Naive thymus-derived CD4-positive, alpha-beta T cell (primary cell): ENCODE results near the gene EXOC6. TPM values are rescaled to one million over a fixed set of nuclear protein-coding genes. Genes with fewer than 3 reads are reported as not detected.

Experiments used
- ATAC-seq: fragments of 150-1000 bp; cut with Tn5 transposase; 2 replicates; pipeline ENCODE4 v1.10.0; 2021; ENCODE audit warnings: mild to moderate bottlenecking, moderate library complexity
- CTCF ChIA-PET: fragments of 350-600 bp; sonication (Branson Sonifier 250); formaldehyde crosslinking; loops from one replicate; lab custom pipeline; 2021; ENCODE audit warnings: antibody characterized with exemption; lab: Charles Lee
- POLR2A ChIA-PET: fragments of 350-600 bp; sonication (Branson Sonifier 250); formaldehyde crosslinking; loops from one replicate; lab custom pipeline; 2021; ENCODE audit warnings: antibody characterized with exemption, inconsistent platforms; lab: Charles Lee
- DNase-seq, 9 donors: peaks; one replicate each; pipeline versions ENCODE4 v3.0.0 to v3.0.0-alpha.2; 2020 to 2022; ENCODE audit warnings: mixed read lengths in 1 of 9
- H3K27ac ChIP-seq: one replicate; pipeline ENCODE4 v1.7.0; 2013; ENCODE audit warnings: mild to moderate bottlenecking, low read depth, low read length, moderate library complexity
- H3K27me3 ChIP-seq, 2 donors: one replicate each; pipeline ENCODE4 v1.7.0; 2013; ENCODE audit warnings: low read length in 2 of 2, mild to moderate bottlenecking in 2 of 2, moderate library complexity in 2 of 2; ENCODE audit not compliant: control insufficient read depth in 2 of 2, insufficient read depth in 2 of 2
- H3K36me3 ChIP-seq, 3 experiments: 1 replicate in 2 of 3; 2 replicates in 1 of 3; pipeline ENCODE4 v1.7.0; 2013; ENCODE audit warnings: low read length in 3 of 3, mild to moderate bottlenecking in 3 of 3, moderate library complexity in 1 of 3; ENCODE audit not compliant: insufficient read depth in 3 of 3, control insufficient read depth in 2 of 3
- H3K4me1 ChIP-seq, 2 donors: one replicate each; pipeline ENCODE4 v1.7.0; 2013; ENCODE audit warnings: low read length in 2 of 2, mild to moderate bottlenecking in 2 of 2, moderate library complexity in 1 of 2; ENCODE audit not compliant: control insufficient read depth in 2 of 2, insufficient read depth in 2 of 2
- H3K4me3 ChIP-seq: 2 replicates; pipeline ENCODE4 v1.7.0; 2013; ENCODE audit warnings: mild to moderate bottlenecking, low read length
- H3K9me3 ChIP-seq, 3 experiments: 1 replicate in 2 of 3; 2 replicates in 1 of 3; pipeline ENCODE4 v1.7.0; 2013; ENCODE audit warnings: low read length in 3 of 3; ENCODE audit not compliant: control insufficient read depth in 2 of 3
- H3K27ac Mint-ChIP-seq, 9 donors: one replicate each; pipeline ENCODE4 v1.8.0; 2020 to 2022; ENCODE audit warnings: mixed read lengths in 9 of 9, mild to moderate bottlenecking in 8 of 9, moderate library complexity in 5 of 9, inconsistent platforms in 2 of 9
- H3K27me3 Mint-ChIP-seq, 5 donors: one replicate each; pipeline ENCODE4 v1.8.0; 2021 to 2022; ENCODE audit warnings: mixed read lengths in 5 of 5, mild to moderate bottlenecking in 1 of 5
- H3K36me3 Mint-ChIP-seq, 5 donors: one replicate each; pipeline ENCODE4 v1.8.0; 2020 to 2022; ENCODE audit warnings: mixed read lengths in 5 of 5, mild to moderate bottlenecking in 3 of 5, inconsistent platforms in 1 of 5
- H3K4me1 Mint-ChIP-seq, 7 donors: one replicate each; pipeline ENCODE4 v1.8.0; 2020 to 2022; ENCODE audit warnings: mixed read lengths in 7 of 7, mild to moderate bottlenecking in 3 of 7, inconsistent platforms in 1 of 7
- H3K4me3 Mint-ChIP-seq, 10 donors: one replicate each; pipeline ENCODE4 v1.8.0; 2020 to 2022; ENCODE audit warnings: mild to moderate bottlenecking in 10 of 10, mixed read lengths in 10 of 10, moderate library complexity in 6 of 10, inconsistent platforms in 2 of 10
- H3K9me3 Mint-ChIP-seq, 11 donors: one replicate each; pipeline ENCODE4 v1.8.0; 2020 to 2022; ENCODE audit warnings: mixed read lengths in 11 of 11, mild to moderate bottlenecking in 4 of 11, inconsistent platforms in 1 of 11, moderate library complexity in 1 of 11
- intact Hi-C, 2 donors: fragments of 100-400 bp; cut with micrococcal nuclease; formaldehyde crosslinking; loops; one replicate each; pipeline ENCODE4 v1.15.1; 2023
- polyA plus RNA-seq, 2 donors: library from polyadenylated mRNA; unstranded; fragments of 300-500 nt; fragmentation: Illumina TruSeq; gene quantifications; one replicate each; pipeline ENCODE4 v1.2.3, GENCODE V29; 2021
- total RNA-seq, 6 experiments: library from RNA in 5 of 6; stranded (reverse) in 5 of 6; gene quantifications; 1 replicate in 5 of 6; 2 replicates in 1 of 6; pipeline ENCODE4 v1.2.3 and lab custom pipeline; 2021 to 2026

The EXOC6 gene
- total and polyA plus RNA-seq, 7 experiments from 2014 or later, result 5.8 to 12.1 (median 9.8) TPM

DNA sequence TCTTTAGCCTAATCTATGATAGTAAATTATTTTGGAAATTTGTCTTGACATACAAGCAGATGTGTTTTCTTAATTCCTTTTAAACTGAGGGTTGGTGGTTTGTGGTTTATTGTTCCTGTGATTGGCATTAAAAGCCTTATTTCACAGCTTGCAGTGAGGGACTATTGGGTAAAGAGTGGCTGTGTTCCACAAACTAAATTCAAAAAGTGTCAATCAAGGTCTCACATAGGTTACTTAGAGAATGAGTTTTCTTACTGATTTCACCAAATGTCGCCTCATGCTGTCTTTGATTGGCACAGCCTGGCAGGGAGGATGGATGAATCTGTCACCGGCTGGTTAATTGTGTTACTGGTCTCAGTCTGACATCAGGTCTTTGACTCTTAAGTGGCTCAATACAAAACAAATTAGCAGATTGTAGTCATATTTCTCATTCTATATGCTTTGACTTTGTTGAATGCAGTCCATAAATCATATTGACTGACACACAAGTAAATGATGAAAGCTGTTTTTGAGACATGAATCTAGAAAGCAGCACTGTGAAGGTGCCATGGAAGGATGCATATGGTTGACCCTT is 145.5 kb downstream of the EXOC6 start:
- CTCF ChIA-PET, result no interaction called here
- no peak overlapping the region for H3K4me3 ChIP-seq
- peak overlapping the region in 2 of 9 donors; percentile 4 to 30 for H3K27ac Mint-ChIP-seq
- DNase-seq (no peak), ATAC-seq (no peak)
- no peaks in the 10 kb centered on the region for H3K9me3 Mint-ChIP-seq
- peaks cover 0 to 19% (median 14%) of the 10 kb centered on the region in 7 donors for H3K4me1 Mint-ChIP-seq
- no peaks in the 10 kb centered on the region for H3K9me3 ChIP-seq
- POLR2A ChIA-PET, result no interaction called here
- intact Hi-C loops, result loop anchor here in 1 of 2 donors (2.0 kb wide), 1 partner anchor 13 kb away; no protein-coding TSS in a partner anchor
- H3K27me3 ChIP-seq, result no peaks in the 10 kb centered on the region
- no peaks in the 10 kb centered on the region for H3K4me1 ChIP-seq
- no peak overlapping the region for H3K27ac ChIP-seq
- H3K4me3 Mint-ChIP-seq, result no peak overlapping the region
- peaks cover 0 to 9% (median 0%) of the 10 kb centered on the region in 5 donors for H3K36me3 Mint-ChIP-seq
- H3K27me3 Mint-ChIP-seq, result no peaks in the 10 kb centered on the region
- H3K36me3 ChIP-seq, result no peaks in the 10 kb centered on the region

DNA sequence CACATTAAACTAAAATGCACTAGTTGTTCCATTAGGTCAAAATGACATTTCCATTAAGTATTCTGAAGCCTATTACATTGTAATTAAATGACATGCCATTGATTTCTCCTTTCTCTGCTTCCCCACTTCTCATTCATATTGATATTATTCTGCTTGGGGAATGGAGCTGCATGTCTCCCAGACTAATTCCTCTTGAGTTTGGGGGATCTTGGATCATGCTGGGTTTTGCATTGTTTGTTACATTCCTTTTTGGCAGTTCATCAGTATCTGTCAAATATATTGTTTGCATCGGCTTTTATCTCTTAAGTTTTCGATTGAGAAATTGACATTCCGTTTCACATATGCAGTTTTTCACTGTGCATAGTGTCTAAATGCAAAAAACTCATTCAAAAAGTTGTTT is 147.2 kb downstream of the EXOC6 start:
- Mint-ChIP-seq H3K4me1 (peaks cover 0 to 19% (median 14%) of the 10 kb centered on the region in 7 donors), H3K27ac (no peak overlapping the region), H3K4me3 (no peak overlapping the region), H3K36me3 (peaks cover 0 to 13% (median 0%) of the 10 kb centered on the region in 5 donors), H3K27me3 (no peaks in the 10 kb centered on the region), H3K9me3 (no peaks in the 10 kb centered on the region)
- CTCF ChIA-PET, result no interaction called here
- POLR2A ChIA-PET, result no interaction called here
- Histone ChIP-seq H3K36me3 (no peaks in the 10 kb centered on the region), H3K9me3 (no peaks in the 10 kb centered on the region), H3K27ac (no peak overlapping the region), H3K4me1 (no peaks in the 10 kb centered on the region), H3K4me3 (no peak overlapping the region), H3K27me3 (no peaks in the 10 kb centered on the region)
- ATAC-seq (no peak), DNase-seq (no peak)
- intact Hi-C loops, result loop anchor here in 1 of 2 donors (2.0 kb wide), 1 partner anchor 15 kb away; no protein-coding TSS in a partner anchor

DNA sequence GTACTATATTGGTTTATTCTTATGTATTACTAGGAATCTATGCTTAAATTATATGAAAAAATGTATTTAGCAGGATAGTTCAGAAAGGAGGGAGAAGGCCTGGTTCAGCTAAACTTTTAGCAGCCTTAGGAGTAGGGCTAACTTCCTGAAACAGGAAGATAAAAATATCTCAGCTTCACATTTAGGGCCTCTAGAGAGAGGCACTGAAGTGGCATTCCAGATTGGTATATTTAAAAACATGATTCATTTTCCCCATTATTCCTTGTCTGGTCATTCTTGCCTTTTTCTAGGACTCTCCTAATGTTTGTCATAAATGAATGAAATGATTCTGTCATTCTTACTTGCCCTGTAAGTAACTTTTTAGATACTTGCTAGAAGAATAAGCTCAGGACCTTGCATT is 149.3 kb downstream of the EXOC6 start:
- Histone ChIP-seq H3K27me3 (no peaks in the 10 kb centered on the region), H3K4me3 (no peak overlapping the region), H3K9me3 (no peaks in the 10 kb centered on the region), H3K27ac (no peak overlapping the region), H3K36me3 (no peaks in the 10 kb centered on the region), H3K4me1 (no peaks in the 10 kb centered on the region)
- H3K27me3 Mint-ChIP-seq, result no peaks in the 10 kb centered on the region
- peaks cover 0 to 18% (median 0%) of the 10 kb centered on the region in 5 donors for H3K36me3 Mint-ChIP-seq
- H3K9me3 Mint-ChIP-seq, result no peaks in the 10 kb centered on the region
- intact Hi-C loops, result no loop called here
- H3K4me1 Mint-ChIP-seq, result peaks cover 0 to 12% (median 11%) of the 10 kb centered on the region in 7 donors
- H3K27ac Mint-ChIP-seq, result no peak overlapping the region
- POLR2A ChIA-PET, result no interaction called here
- DNase-seq (no peak), ATAC-seq (no peak)
- H3K4me3 Mint-ChIP-seq, result no peak overlapping the region
- CTCF ChIA-PET, result no interaction called here

DNA sequence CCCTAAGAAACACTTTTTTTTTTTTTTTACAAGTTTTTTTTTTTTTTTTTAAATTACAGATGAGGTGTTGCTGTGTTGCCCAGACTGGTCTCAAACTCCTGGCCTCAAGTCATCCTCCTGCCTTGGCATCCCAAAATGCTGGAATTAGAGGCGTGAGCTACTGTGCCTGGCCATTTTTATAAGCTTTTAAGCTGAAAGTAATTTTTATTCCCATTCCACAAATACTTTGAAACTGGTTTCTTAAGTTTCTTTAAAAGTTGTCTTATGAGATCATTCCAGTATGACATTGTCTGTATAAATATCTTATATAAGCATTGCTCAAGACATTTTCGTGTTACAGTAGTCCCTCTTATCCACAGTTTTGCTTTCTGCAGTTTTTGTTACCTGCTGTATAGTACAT is 150.9 kb downstream of the EXOC6 start:
- CTCF ChIA-PET, result interaction anchor here (0.6 to 0.7 kb wide), 2 partner anchors 13 to 1828 kb away, joined by 3 read pairs; no protein-coding TSS in a partner anchor

DNA sequence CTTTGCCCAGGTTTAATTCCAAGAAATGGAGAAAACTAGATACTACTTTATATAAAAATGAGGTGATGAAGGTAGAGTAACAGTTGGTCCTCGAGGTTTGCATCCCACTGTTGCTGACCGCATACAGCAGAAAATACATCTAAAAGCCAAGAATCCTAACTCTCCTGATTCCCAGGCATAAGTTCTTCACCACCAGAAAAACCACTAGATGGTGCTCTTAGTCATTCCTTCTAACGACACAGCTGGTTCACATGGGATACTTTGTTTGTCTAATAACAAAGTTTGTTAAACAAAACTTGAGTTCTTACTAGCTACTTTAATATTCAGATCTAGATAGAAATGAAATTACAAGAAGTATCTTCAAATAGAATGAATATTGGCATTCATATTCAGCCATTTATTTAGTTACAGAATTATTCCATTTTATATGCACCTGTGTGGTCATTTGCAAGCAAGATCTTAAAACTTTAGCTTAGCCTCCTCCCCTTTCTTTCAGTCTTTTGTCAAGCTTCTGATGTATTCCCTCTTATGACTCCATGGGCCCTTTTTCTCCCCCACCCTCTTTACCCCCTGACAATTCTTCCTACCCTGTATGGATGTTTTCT is 158.2 kb downstream of the EXOC6 start:
- intact Hi-C loops, result no loop called here
- DNase-seq, result no peak
- POLR2A ChIA-PET, result no interaction called here

More for the DNA sequence above, 150.9 kb downstream of the EXOC6 start:
- Histone ChIP-seq H3K4me3 (no peak overlapping the region), H3K27me3 (no peaks in the 10 kb centered on the region), H3K4me1 (no peaks in the 10 kb centered on the region), H3K27ac (no peak overlapping the region), H3K36me3 (no peaks in the 10 kb centered on the region), H3K9me3 (no peaks in the 10 kb centered on the region)
- ATAC-seq, result no peak
- POLR2A ChIA-PET, result no interaction called here
- Mint-ChIP-seq H3K4me1 (no peaks in the 10 kb centered on the region), H3K9me3 (no peaks in the 10 kb centered on the region), H3K36me3 (peaks cover 0 to 18% (median 0%) of the 10 kb centered on the region in 5 donors), H3K4me3 (no peak overlapping the region), H3K27ac (no peak overlapping the region), H3K27me3 (no peaks in the 10 kb centered on the region)
- intact Hi-C loops, result no loop called here
- no peak for DNase-seq

DNA sequence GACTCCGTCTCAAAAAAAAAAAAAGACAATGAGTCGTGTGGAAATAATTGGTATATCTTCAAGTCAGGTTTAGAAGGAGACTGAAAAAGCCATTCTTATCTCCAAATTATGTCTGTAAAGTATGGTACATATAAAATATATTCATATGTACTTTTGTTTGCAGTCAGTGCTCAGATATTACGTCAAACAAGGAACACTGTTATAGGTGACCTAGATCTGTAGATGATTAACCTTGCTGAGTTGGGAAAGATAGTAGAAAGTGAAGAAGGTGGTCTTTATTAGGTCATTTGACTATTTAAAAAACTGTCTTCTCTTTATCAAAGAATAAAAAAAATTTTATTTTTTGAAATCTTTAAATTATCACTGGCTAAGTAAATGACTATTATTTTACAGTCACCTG is 167.4 kb downstream of the EXOC6 start:
- Histone ChIP-seq H3K9me3 (no peaks in the 10 kb centered on the region), H3K4me1 (no peaks in the 10 kb centered on the region), H3K4me3 (no peak overlapping the region), H3K27ac (no peak overlapping the region), H3K27me3 (no peaks in the 10 kb centered on the region), H3K36me3 (no peaks in the 10 kb centered on the region)
- intact Hi-C loops, result loop anchor here in 1 of 2 donors (2.0 kb wide), 1 partner anchor 71 kb away; no protein-coding TSS in a partner anchor
- peaks cover 0 to 19% (median 7%) of the 10 kb centered on the region in 5 donors for H3K36me3 Mint-ChIP-seq
- no peak for ATAC-seq
- no peak for DNase-seq
- H3K27me3 Mint-ChIP-seq, result no peaks in the 10 kb centered on the region
- no peaks in the 10 kb centered on the region for H3K4me1 Mint-ChIP-seq
- ChIA-PET POLR2A (interaction anchor here (0.7 kb wide), 1 partner anchor 1480 kb away, joined by 4 read pairs; no protein-coding TSS in a partner anchor), CTCF (no interaction called here)
- no peaks in the 10 kb centered on the region for H3K9me3 Mint-ChIP-seq
- no peak overlapping the region for H3K4me3 Mint-ChIP-seq
- H3K27ac Mint-ChIP-seq, result no peak overlapping the region

More for the DNA sequence above, 158.2 kb downstream of the EXOC6 start:
- Histone ChIP-seq H3K9me3 (no peaks in the 10 kb centered on the region), H3K27me3 (no peaks in the 10 kb centered on the region), H3K4me1 (no peaks in the 10 kb centered on the region), H3K27ac (no peak overlapping the region), H3K4me3 (no peak overlapping the region), H3K36me3 (no peaks in the 10 kb centered on the region)
- Mint-ChIP-seq H3K36me3 (peaks cover 0 to 10% (median 0%) of the 10 kb centered on the region in 5 donors), H3K27ac (no peak overlapping the region), H3K27me3 (no peaks in the 10 kb centered on the region), H3K9me3 (no peaks in the 10 kb centered on the region), H3K4me3 (no peak overlapping the region), H3K4me1 (peaks cover 0 to 6% (median 0%) of the 10 kb centered on the region in 7 donors)
- ATAC-seq, result no peak
- CTCF ChIA-PET, result interaction anchor here (1.1 kb wide), 1 partner anchor 369 kb away, joined by 6 read pairs; no protein-coding TSS in a partner anchor
